ENCODE results near the gene MYBPC1. TPM values are rescaled to one million over a fixed set of nuclear protein-coding genes. Genes with fewer than 3 reads are reported as not detected.

Gene MYBPC1
- total and polyA plus RNA-seq, 2 of the 13 experiments (the other 11 are each of a cell fraction or from before 2014, with no cell fraction given): 0.31 to 0.53 TPM

- intact Hi-C loops (cut with micrococcal nuclease; ENCODE audit: unreplicated experiment) (no loop called here), in situ Hi-C loops (cut with HindIII; ENCODE audit: extremely low pct_ligation_motif_present, low pct_unique_long_range_greater_than_20kb) (no loop called here)
- DNase-seq (ENCODE audit: low spot score) (no peak), ATAC-seq (no peak), FAIRE-seq (no peak)
- TF ChIP-seq NPAS2 (CRISPR knock-in tag; IDR thresholded peaks at IDR 0.05; ENCODE audit: borderline replicate concordance) (no peak), RFX3 (CRISPR knock-in tag; IDR thresholded peaks at IDR 0.05) (no peak), NFE2L2 (IDR thresholded peaks at IDR 0.05; ENCODE audit: low read length) (no peak), SATB2 (CRISPR knock-in tag; IDR thresholded peaks at IDR 0.05) (no peak), ZNF33A (CRISPR knock-in tag; IDR thresholded peaks at IDR 0.05; ENCODE audit: borderline replicate concordance) (no peak), ZBTB4 (CRISPR knock-in tag; IDR thresholded peaks at IDR 0.05; ENCODE audit: borderline replicate concordance) (no peak), E2F2 (CRISPR knock-in tag; IDR thresholded peaks at IDR 0.05; ENCODE audit: borderline replicate concordance) (no peak), NFE2 (CRISPR knock-in tag; IDR thresholded peaks at IDR 0.05) (no peak), FOSL2 (CRISPR knock-in tag; IDR thresholded peaks at IDR 0.05) (no peak), PAF1 (CRISPR knock-in tag; IDR thresholded peaks at IDR 0.05) (no peak), ZNF350 (CRISPR knock-in tag; IDR thresholded peaks at IDR 0.05; ENCODE audit: borderline replicate concordance, low read depth) (no peak)
- Histone ChIP-seq H3K4me3 (replicated peaks in 1 of 3; ENCODE audit: insufficient read depth in 1 of 3, low read depth in 2 of 3, low read length in 3 of 3) (no peak overlapping the region), H4K20me1 (ENCODE audit: insufficient read depth, low read length) (no peaks in the 10 kb centered on the region), H3K4me1 (ENCODE audit: insufficient read depth, low read length) (no peaks in the 10 kb centered on the region), H3K27me3 (ENCODE audit: control insufficient read depth in 1 of 2, insufficient read depth in 2 of 2, low read length in 2 of 2) (no peaks in the 10 kb centered on the region), H3K27ac (ENCODE audit: extremely low read length, insufficient read depth, low read length) (no peak overlapping the region), H3K9ac (ENCODE audit: insufficient read depth, low read depth, low read length) (no peak overlapping the region), H3K36me3 (replicated peaks in 1 of 2; ENCODE audit: control insufficient read depth in 1 of 2, insufficient read depth in 2 of 2, low read length in 2 of 2) (no peaks in the 10 kb centered on the region), H3K79me2 (ENCODE audit: insufficient read depth, low read length) (no peaks in the 10 kb centered on the region), H3K9me3 (ENCODE audit: low read length) (no peaks in the 10 kb centered on the region), H3K4me2 (ENCODE audit: low read depth, low read length) (no peak overlapping the region), H2AFZ (ENCODE audit: low read length) (no peak overlapping the region)
- no TSS peak for BruUV-seq (replicated peaks)
- ChIA-PET POLR2A (no interaction called here), CTCF (ENCODE audit: low intra/inter-chr PET ratio, low total read pairs) (no interaction called here)
- 17% methylated on average over 1 of the region's 1 CpG for WGBS (ENCODE audit: low lambda C conversion rate)
Observed at GRCh38 chr12:101581190-101581589, 13.6 kb upstream of the MYBPC1 start.
